Esophagus muscularis mucosa (tissue), 4 donors: ENCODE results near the gene DENND2D. TPM values are rescaled to one million over a fixed set of nuclear protein-coding genes. Genes with fewer than 3 reads are reported as not detected.

Source experiments
- DNase-seq: peaks from one replicate; pipeline ENCODE4 v3.0.0-alpha.2; 2017; ENCODE audit errors: extremely low spot score
- H3K27ac ChIP-seq, 4 donors: fragments of 200-600 bp; sonication (generic); replicated peaks in 1 of 4; 1 replicate in 3 of 4; 2 replicates in 1 of 4; pipeline ENCODE4 v1.5.1; 2016 to 2019; ENCODE audit warnings: mild to moderate bottlenecking in 1 of 4
- H3K27me3 ChIP-seq, 4 donors: fragments of 200-600 bp; sonication (generic); one replicate each; pipeline versions ENCODE4 v1.5.1 to v1.6.0; 2016 to 2019
- H3K36me3 ChIP-seq, 4 donors: fragments of 200-600 bp; sonication (generic); one replicate each; pipeline ENCODE4 v1.5.1; 2016 to 2019
- H3K4me1 ChIP-seq, 4 donors: fragments of 200-600 bp; sonication (generic); one replicate each; pipeline ENCODE4 v1.5.1; 2016 to 2019
- H3K4me3 ChIP-seq, 4 donors: fragments of 200-600 bp; sonication (generic); 1 replicate in 2 of 4; 2 replicates in 2 of 4; pipeline ENCODE4 v1.5.1; 2016 to 2019; ENCODE audit warnings: mild to moderate bottlenecking in 4 of 4, moderate library complexity in 1 of 4
- H3K9me3 ChIP-seq, 4 donors: fragments of 200-600 bp; sonication (generic); 1 replicate in 3 of 4; 2 replicates in 1 of 4; pipeline ENCODE4 v1.5.1; 2016 to 2019
- EP300 ChIP-seq: sonication (generic); formaldehyde crosslinking; IDR thresholded peaks from one replicate; pipeline ENCODE4 v1.6.1; 2017; ENCODE audit warnings: antibody characterized with exemption
- POLR2A ChIP-seq: fragments of 450-650 bp; IDR thresholded peaks from one replicate; pipeline ENCODE4 v1.6.1; 2017; ENCODE audit warnings: antibody characterized with exemption, moderate library complexity, mild to moderate bottlenecking, low read depth
- POLR2AphosphoS5 ChIP-seq, 2 donors: sonication (generic); formaldehyde crosslinking; IDR thresholded peaks; one replicate each; pipeline ENCODE4 v1.6.1; 2017; ENCODE audit warnings: antibody characterized with exemption in 2 of 2
- WGBS: methylation state at CpG from one replicate; pipeline ENCODE4 v1.1.5; 2018; 5-methylcytosine and 5-hydroxymethylcytosine counted together
- intact Hi-C: fragments of 100-400 bp; cut with DNase I; formaldehyde crosslinking; loops from one replicate; pipeline ENCODE4 v1.15.1; 2023
- total RNA-seq, 4 donors: library from RNA; depleted of rRNA; stranded (reverse); fragments of >200 nt; gene quantifications; one replicate each; pipeline versions ENCODE4 v1.1.0 to v1.2.1, GENCODE V29; 2016
- TF ChIP-seq, protein P1 (sequence below), 3 experiments: fragments of 200-600 bp in 2 of 3; fragments of 450-650 bp in 1 of 3; sonication (generic) in 2 of 3; IDR thresholded peaks; one replicate each; pipeline ENCODE4 v1.5.1; 2017 to 2019; ENCODE audit warnings: antibody characterized with exemption in 3 of 3, mild to moderate bottlenecking in 2 of 3, moderate library complexity in 1 of 3

DENND2D gene
- total RNA-seq, 4 donors from 2014 or later: 4.0 to 13.8 (median 5.2) TPM

DNA sequence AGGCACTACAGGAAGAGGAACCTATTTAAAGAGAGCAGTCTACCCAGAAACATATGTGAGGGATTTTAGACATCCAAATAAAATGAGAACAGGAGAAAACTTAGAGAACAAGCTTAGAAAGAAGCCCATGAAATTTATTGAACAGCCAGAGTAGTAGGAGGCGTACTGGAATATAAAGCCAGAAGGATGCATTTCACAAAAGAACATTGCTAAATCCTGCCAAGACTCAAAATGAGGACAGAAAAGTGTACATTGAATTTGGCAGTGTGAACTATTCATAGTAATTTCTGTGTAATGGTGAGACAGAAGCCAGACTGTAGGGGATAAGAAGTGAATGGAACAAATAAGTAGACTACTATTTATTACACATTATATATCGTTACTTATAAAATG is 38.0 kb downstream of the DENND2D start:
- no peaks in the 10 kb centered on the region for H3K27me3 ChIP-seq
- TF ChIP-seq, protein P1, sequence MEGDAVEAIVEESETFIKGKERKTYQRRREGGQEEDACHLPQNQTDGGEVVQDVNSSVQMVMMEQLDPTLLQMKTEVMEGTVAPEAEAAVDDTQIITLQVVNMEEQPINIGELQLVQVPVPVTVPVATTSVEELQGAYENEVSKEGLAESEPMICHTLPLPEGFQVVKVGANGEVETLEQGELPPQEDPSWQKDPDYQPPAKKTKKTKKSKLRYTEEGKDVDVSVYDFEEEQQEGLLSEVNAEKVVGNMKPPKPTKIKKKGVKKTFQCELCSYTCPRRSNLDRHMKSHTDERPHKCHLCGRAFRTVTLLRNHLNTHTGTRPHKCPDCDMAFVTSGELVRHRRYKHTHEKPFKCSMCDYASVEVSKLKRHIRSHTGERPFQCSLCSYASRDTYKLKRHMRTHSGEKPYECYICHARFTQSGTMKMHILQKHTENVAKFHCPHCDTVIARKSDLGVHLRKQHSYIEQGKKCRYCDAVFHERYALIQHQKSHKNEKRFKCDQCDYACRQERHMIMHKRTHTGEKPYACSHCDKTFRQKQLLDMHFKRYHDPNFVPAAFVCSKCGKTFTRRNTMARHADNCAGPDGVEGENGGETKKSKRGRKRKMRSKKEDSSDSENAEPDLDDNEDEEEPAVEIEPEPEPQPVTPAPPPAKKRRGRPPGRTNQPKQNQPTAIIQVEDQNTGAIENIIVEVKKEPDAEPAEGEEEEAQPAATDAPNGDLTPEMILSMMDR (IDR thresholded peaks at IDR 0.05): no peak
- TF ChIP-seq POLR2AphosphoS5 (IDR thresholded peaks at IDR 0.05): no peak
- TF ChIP-seq EP300: no peak
- no peak for TF ChIP-seq POLR2A
- no peak overlapping the region for H3K27ac ChIP-seq
- WGBS: 89% methylated on average over 2 of the region's 2 CpGs
- H3K4me3 ChIP-seq: no peak overlapping the region
- H3K9me3 ChIP-seq: no peaks in the 10 kb centered on the region
- no peaks in the 10 kb centered on the region for H3K4me1 ChIP-seq
- DNase-seq: no peak
- intact Hi-C loops: no loop called here
- H3K36me3 ChIP-seq: peaks cover 0 to 41% (median 22%) of the 10 kb centered on the region in 4 donors

DNA sequence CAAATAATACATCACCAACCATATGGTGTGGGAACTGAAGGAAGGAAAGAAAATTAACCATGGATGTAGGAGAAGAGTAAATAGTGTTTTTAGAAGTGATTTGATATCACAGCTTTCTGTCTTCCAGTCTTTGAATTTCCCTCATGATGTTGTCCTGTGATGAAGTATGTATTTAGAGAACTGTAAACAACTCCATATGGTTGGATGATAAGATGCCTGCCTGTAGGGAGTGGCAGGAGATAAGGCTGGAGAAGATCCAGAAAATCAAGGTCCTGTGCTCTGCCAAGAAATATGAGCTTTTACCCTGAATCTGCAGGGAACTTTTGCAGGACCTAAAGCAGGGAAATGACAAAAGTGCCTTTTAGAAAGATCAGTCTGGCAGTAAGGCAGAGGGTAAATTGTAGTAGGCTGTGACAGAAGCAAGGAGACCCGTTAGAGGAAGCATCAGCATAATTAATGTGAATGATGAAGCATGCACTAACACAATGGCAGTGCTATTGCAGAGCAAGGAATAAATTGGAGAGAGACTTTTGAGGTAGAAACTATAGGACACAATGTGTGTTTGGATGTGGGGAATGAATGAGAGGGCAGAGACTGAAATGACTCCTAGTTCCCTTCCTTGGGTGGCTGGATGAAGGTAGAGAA is 38.5 kb downstream of the DENND2D start:
- TF ChIP-seq POLR2A (no peak), EP300 (no peak), POLR2AphosphoS5 (IDR thresholded peaks at IDR 0.05) (no peak)
- TF ChIP-seq, protein P1 (IDR thresholded peaks at IDR 0.05): no peak
- Histone ChIP-seq H3K27me3 (no peaks in the 10 kb centered on the region), H3K4me3 (no peak overlapping the region), H3K27ac (no peak overlapping the region), H3K9me3 (no peaks in the 10 kb centered on the region), H3K4me1 (no peaks in the 10 kb centered on the region), H3K36me3 (peaks cover 0 to 45% (median 24%) of the 10 kb centered on the region in 4 donors)
- 83% methylated on average over 1 of the region's 1 CpG for WGBS
- intact Hi-C loops: no loop called here
- no peak for DNase-seq

DNA sequence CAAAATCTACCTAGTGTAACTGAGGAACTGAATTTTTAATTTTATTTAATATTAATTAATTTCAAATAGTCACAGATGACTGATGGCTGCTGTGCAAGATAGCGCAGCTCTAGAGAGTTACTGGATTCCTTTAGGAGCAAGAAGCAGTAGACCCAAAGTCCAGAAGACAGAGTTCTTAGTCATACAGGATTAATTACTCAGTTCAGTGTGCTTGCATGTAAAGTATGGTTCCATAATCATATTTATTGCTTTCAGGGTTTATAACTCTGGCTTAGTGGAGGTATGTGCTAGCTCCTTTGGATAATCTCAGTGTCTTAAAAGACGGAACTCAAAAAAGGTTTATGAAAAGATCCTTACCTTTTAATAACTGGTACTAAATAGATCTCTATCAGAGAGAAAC is 43.0 kb downstream of the DENND2D start:
- Histone ChIP-seq H3K27me3 (no peaks in the 10 kb centered on the region), H3K4me3 (no peak overlapping the region), H3K4me1 (peaks cover 0 to 4% (median 0%) of the 10 kb centered on the region in 4 donors), H3K27ac (no peak overlapping the region), H3K36me3 (peaks cover 8 to 59% (median 34%) of the 10 kb centered on the region in 4 donors), H3K9me3 (no peaks in the 10 kb centered on the region)
- 92% methylated on average over 2 of the region's 2 CpGs for WGBS
- no peak for DNase-seq
- TF ChIP-seq POLR2A: no peak
- TF ChIP-seq, protein P1 (IDR thresholded peaks at IDR 0.05): no peak
- intact Hi-C loops: no loop called here

DNA sequence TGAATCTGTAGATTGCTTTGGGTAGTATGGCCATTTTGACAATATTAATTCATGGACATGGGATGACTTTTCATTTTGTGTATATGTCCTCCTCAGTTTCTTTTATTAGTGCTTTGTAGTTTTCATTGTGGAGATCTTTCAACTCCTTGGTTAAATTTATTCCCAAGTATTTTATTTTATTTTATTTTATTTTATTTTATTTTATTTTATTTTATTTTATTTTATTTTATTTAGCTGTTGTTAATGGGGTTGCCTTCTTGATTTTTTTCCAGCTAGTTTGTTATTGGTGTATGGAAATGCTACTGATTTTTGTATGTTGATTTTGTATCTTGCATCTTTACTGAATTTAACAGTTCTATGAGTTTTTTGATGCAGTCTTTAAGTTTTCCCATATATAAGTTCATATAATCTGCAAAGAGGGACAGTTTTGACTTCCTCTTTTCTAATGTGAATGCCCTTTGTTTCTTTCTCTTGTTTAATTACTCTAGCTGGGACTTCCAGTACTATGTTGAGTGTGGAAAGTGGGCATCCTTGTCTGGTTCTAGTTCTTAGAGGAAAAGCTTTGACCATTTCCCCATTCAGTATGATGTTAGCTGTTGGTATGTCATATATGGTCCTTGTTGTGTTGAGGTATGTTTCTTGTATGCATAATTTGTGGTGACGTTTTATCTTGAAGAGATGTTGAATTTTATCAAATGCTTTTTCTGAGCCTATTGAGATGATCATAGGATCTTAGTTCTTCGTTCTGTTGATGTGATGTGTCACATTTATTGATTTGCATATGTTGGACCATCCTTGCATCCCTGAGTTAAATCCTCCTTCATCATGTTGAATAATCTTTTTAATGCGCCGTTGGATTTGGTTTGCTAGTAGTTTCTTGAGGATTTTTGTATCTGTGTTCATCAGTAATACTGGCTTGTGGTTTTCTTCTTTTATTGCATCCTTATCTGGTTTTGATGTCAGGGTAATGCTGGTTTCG is 46.1 kb downstream of the DENND2D start:
- peaks cover 8 to 67% (median 35%) of the 10 kb centered on the region in 4 donors for H3K36me3 ChIP-seq
- WGBS: 98% methylated on average over 5 of the region's 5 CpGs

More for the DNA sequence above, 46.1 kb downstream of the DENND2D start:
- Histone ChIP-seq H3K27ac (no peak overlapping the region), H3K4me3 (no peak overlapping the region), H3K9me3 (no peaks in the 10 kb centered on the region), H3K27me3 (no peaks in the 10 kb centered on the region), H3K4me1 (peaks cover 0 to 4% (median 0%) of the 10 kb centered on the region in 4 donors)
- intact Hi-C loops: no loop called here
- DNase-seq: no peak
- no peak for TF ChIP-seq POLR2AphosphoS5 (IDR thresholded peaks at IDR 0.05)
- no peak for TF ChIP-seq EP300
- no peak for TF ChIP-seq POLR2A
- TF ChIP-seq, protein P1 (IDR thresholded peaks at IDR 0.05): no peak
